Ishikawa (cell line): ENCODE measurements around the gene CRABP2.
A peak's percentile ranks its signal among the peaks of the same experiment; 100 is the strongest.

Source experiments
- CEBPB ChIP-seq: IDR thresholded peaks from 2 replicates; pipeline ENCODE4 v1.6.1; 2012
- CREB1 ChIP-seq: IDR thresholded peaks from 2 replicates; pipeline ENCODE4 v1.6.1; 2012; ENCODE audit warnings: low read depth
- EGR1 ChIP-seq: IDR thresholded peaks from 2 replicates; pipeline ENCODE4 v1.6.1; 2012
- EP300 ChIP-seq: IDR thresholded peaks from 2 replicates; pipeline ENCODE4 v1.6.1; 2012; ENCODE audit warnings: borderline replicate concordance
- MAX ChIP-seq: IDR thresholded peaks from 2 replicates; pipeline ENCODE4 v1.6.1; 2012
- NFIC ChIP-seq: IDR thresholded peaks from 2 replicates; pipeline ENCODE4 v1.6.1; 2012
- RAD21 ChIP-seq: IDR thresholded peaks from 2 replicates; pipeline ENCODE4 v1.6.1; 2012; ENCODE audit warnings: low read depth
- TAF1 ChIP-seq: IDR thresholded peaks from 2 replicates; pipeline ENCODE4 v1.6.1; 2012; ENCODE audit warnings: low read depth, mild to moderate bottlenecking
- TCF12 ChIP-seq: IDR thresholded peaks from 2 replicates; pipeline ENCODE4 v1.6.1; 2012; ENCODE audit warnings: low read depth
- YY1 ChIP-seq: IDR thresholded peaks from 2 replicates; pipeline ENCODE4 v1.6.1; 2012; ENCODE audit warnings: low read depth
- ZBTB7A ChIP-seq: IDR thresholded peaks from 2 replicates; pipeline ENCODE4 v1.6.1; 2012; ENCODE audit warnings: low read depth
- TF ChIP-seq, protein P1 (sequence below): IDR thresholded peaks from 2 replicates; pipeline ENCODE4 v1.6.1; 2012; ENCODE audit warnings: low read depth, mild to moderate bottlenecking
- TF ChIP-seq, protein P2 (sequence below): IDR thresholded peaks from 2 replicates; pipeline ENCODE4 v1.6.1; 2012

DNA sequence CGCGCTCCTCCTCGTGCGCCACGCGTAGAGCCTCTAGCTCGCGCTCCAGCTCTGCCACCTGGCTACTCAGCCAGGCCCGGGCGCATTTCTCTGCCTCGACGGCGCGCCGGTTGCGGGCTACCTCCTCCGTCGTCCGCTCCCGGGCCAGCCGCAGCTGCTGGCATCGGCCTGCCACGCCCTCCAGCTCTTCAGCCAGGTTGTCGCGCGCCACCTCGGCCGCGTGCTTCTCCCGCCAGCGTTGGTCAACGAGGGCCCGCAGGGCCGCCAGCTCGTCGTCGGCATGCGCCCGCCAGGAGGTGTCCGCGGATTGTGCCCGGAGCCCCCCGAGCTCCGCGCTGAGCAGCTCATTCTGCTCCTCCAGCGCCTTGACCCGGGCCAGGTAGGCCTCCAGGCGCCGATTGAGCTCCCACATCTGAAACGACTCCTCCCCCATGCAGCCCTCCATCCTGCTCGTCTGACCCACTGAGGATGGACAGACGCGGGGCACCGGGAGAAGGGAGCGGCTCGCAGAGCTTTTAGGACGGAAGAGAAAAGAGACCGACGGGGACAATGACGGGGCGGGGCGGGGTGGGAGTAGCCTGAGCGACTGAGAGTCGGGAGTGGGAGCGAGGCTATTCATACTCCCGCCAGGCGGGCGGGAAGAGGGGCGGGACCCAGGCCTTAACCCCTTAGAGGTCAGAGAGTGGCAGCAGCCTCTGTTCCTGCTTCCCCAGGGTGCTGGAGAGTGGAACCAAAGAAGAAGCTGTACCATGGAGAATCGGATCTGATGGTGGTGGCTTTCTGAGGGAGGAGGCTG, 28.4 kb downstream of the CRABP2 start, which contains the start of gene NES:
- TF ChIP-seq MAX (peak; percentile 96), NFIC (no peak), EP300 (no peak), CREB1 (no peak), TCF12 (no peak), RAD21 (no peak), TAF1 (no peak), EGR1 (no peak), YY1 (no peak), CEBPB (no peak), ZBTB7A (no peak)
- TF ChIP-seq, protein P1, sequence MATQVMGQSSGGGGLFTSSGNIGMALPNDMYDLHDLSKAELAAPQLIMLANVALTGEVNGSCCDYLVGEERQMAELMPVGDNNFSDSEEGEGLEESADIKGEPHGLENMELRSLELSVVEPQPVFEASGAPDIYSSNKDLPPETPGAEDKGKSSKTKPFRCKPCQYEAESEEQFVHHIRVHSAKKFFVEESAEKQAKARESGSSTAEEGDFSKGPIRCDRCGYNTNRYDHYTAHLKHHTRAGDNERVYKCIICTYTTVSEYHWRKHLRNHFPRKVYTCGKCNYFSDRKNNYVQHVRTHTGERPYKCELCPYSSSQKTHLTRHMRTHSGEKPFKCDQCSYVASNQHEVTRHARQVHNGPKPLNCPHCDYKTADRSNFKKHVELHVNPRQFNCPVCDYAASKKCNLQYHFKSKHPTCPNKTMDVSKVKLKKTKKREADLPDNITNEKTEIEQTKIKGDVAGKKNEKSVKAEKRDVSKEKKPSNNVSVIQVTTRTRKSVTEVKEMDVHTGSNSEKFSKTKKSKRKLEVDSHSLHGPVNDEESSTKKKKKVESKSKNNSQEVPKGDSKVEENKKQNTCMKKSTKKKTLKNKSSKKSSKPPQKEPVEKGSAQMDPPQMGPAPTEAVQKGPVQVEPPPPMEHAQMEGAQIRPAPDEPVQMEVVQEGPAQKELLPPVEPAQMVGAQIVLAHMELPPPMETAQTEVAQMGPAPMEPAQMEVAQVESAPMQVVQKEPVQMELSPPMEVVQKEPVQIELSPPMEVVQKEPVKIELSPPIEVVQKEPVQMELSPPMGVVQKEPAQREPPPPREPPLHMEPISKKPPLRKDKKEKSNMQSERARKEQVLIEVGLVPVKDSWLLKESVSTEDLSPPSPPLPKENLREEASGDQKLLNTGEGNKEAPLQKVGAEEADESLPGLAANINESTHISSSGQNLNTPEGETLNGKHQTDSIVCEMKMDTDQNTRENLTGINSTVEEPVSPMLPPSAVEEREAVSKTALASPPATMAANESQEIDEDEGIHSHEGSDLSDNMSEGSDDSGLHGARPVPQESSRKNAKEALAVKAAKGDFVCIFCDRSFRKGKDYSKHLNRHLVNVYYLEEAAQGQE = no peak
- TF ChIP-seq, protein P2, sequence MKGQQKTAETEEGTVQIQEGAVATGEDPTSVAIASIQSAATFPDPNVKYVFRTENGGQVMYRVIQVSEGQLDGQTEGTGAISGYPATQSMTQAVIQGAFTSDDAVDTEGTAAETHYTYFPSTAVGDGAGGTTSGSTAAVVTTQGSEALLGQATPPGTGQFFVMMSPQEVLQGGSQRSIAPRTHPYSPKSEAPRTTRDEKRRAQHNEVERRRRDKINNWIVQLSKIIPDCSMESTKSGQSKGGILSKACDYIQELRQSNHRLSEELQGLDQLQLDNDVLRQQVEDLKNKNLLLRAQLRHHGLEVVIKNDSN = no peak
